Calu3 (cell line): ENCODE data around the gene ARPC3. TPM values are rescaled to one million over a fixed set of nuclear protein-coding genes. Genes with fewer than 3 reads are reported as not detected.
"Not testable (repeated sequence)": the region's sequence is repeated elsewhere in the genome, so short reads cannot be mapped to it uniquely, and the experiment has no call there.

Experiments
- BruUV-seq: library from RNA; stranded (reverse); fragments of 400-500 nt; replicated peaks from 2 replicates; lab custom pipeline; 2021; lab: Mats Ljungman, UMichigan
- CTCF ChIA-PET: fragments of 300-600 bp; sonication (Branson Sonifier 250); formaldehyde crosslinking; loops from one replicate; lab custom pipeline; 2022; ENCODE audit warnings: antibody characterized with exemption; lab: Charles Lee
- DNase-seq: peaks from one replicate; pipeline ENCODE4 v3.0.0; 2022
- H3K27ac Mint-ChIP-seq: one replicate; pipeline ENCODE4 v1.8.0; 2022; ENCODE audit warnings: mixed read lengths; ENCODE audit not compliant: unreplicated experiment
- H3K27me3 Mint-ChIP-seq: one replicate; pipeline ENCODE4 v1.8.0; 2022; ENCODE audit warnings: mixed read lengths; ENCODE audit not compliant: unreplicated experiment
- H3K36me3 Mint-ChIP-seq: one replicate; pipeline ENCODE4 v1.8.0; 2022; ENCODE audit warnings: mild to moderate bottlenecking, moderate library complexity, mixed read lengths; ENCODE audit not compliant: insufficient read depth, unreplicated experiment
- H3K4me1 Mint-ChIP-seq: one replicate; pipeline ENCODE4 v1.8.0; 2022; ENCODE audit warnings: mild to moderate bottlenecking, low read depth, mixed read lengths; ENCODE audit not compliant: unreplicated experiment
- H3K4me3 Mint-ChIP-seq: one replicate; pipeline ENCODE4 v1.8.0; 2022; ENCODE audit warnings: mild to moderate bottlenecking, low read depth, moderate library complexity, mixed read lengths; ENCODE audit not compliant: unreplicated experiment
- H3K9me3 Mint-ChIP-seq: one replicate; pipeline ENCODE4 v1.8.0; 2022; ENCODE audit warnings: low read depth, mixed read lengths; ENCODE audit not compliant: unreplicated experiment
- CTCF ChIP-seq: fragments of 200-600 bp; IDR thresholded peaks from one replicate; pipeline ENCODE4 v1.8.0; 2022; ENCODE audit warnings: antibody characterized with exemption; ENCODE audit not compliant: unreplicated experiment
- intact Hi-C: fragments of 100-400 bp; cut with micrococcal nuclease; formaldehyde crosslinking; loops from one replicate; pipeline ENCODE4 v1.10.0; 2022; ENCODE audit not compliant: unreplicated experiment
- total RNA-seq: library from RNA; stranded (reverse); gene quantifications from 2 replicates; pipeline ENCODE4 v1.2.3, GENCODE V29; 2022

ARPC3 gene
- total RNA-seq, 1 experiment from 2014 or later, result 321 TPM

GRCh38 chr12:110465024-110465423 lies 14.9 kb upstream of the ARPC3 start:
- no peak for TF ChIP-seq CTCF
- Mint-ChIP-seq H3K4me1 (peaks cover 13% of the 10 kb centered on the region), H3K4me3 (no peak overlapping the region), H3K27me3 (no peaks in the 10 kb centered on the region), H3K9me3 (no peaks in the 10 kb centered on the region), H3K36me3 (peaks cover 37% of the 10 kb centered on the region), H3K27ac (no peak overlapping the region)
- CTCF ChIA-PET, result no interaction called here
- BruUV-seq, result no TSS peak
- DNase-seq, result no peak
- intact Hi-C loops, result no loop called here

GRCh38 chr12:110461189-110461588 lies 11.1 kb upstream of the ARPC3 start:
- intact Hi-C loops, result not testable (repeated sequence)

GRCh38 chr12:110458756-110459155 lies 8.6 kb upstream of the ARPC3 start:
- intact Hi-C loops, result no loop called here
- CTCF ChIA-PET, result interaction anchor here (0.5 to 0.8 kb wide), 3 partner anchors 9 to 1411 kb away, joined by 3 to 4 read pairs (median 3); partner anchors contain the start of gene ARPC3
- Mint-ChIP-seq H3K36me3 (peaks cover 13% of the 10 kb centered on the region), H3K9me3 (no peaks in the 10 kb centered on the region), H3K4me1 (no peaks in the 10 kb centered on the region), H3K4me3 (no peak overlapping the region), H3K27me3 (no peaks in the 10 kb centered on the region), H3K27ac (no peak overlapping the region)
- DNase-seq, result no peak
- TF ChIP-seq CTCF, result no peak
- BruUV-seq, result no TSS peak

More at GRCh38 chr12:110461189-110461588, 11.1 kb upstream of the ARPC3 start:
- H3K4me3 Mint-ChIP-seq, BruUV-seq, H3K4me1 Mint-ChIP-seq, H3K9me3 Mint-ChIP-seq, H3K27ac Mint-ChIP-seq, DNase-seq, CTCF ChIA-PET, H3K27me3 Mint-ChIP-seq: not testable (repeated sequence)
- H3K36me3 Mint-ChIP-seq, result peaks cover 22% of the 10 kb centered on the region

GRCh38 chr12:110453569-110454296 lies 3.6 kb upstream of the ARPC3 start:
- Mint-ChIP-seq H3K9me3 (no peaks in the 10 kb centered on the region), H3K36me3 (peaks cover 35% of the 10 kb centered on the region), H3K4me1 (peaks cover 8% of the 10 kb centered on the region), H3K27me3 (no peaks in the 10 kb centered on the region), H3K27ac (no peak overlapping the region), H3K4me3 (no peak overlapping the region)
- DNase-seq, result no peak
- no TSS peak for BruUV-seq
- TF ChIP-seq CTCF, result no peak
- CTCF ChIA-PET, result no interaction called here
- intact Hi-C loops, result loop anchor here (5.0 kb wide), 2 partner anchors 149 to 434 kb away; no protein-coding TSS in a partner anchor

GRCh38 chr12:110451263-110451662 lies 1.1 kb upstream of the ARPC3 start:
- DNase-seq, result no peak
- Mint-ChIP-seq H3K36me3 (peaks cover 33% of the 10 kb centered on the region), H3K9me3 (no peaks in the 10 kb centered on the region), H3K4me1 (peaks cover 8% of the 10 kb centered on the region), H3K27ac (peak overlapping the region; percentile 51), H3K4me3 (peak overlapping the region; percentile 92), H3K27me3 (no peaks in the 10 kb centered on the region)
- CTCF ChIA-PET, result interaction anchor here (0.6 kb wide), 1 partner anchor 19 kb away, joined by 3 read pairs; no protein-coding TSS in a partner anchor
- intact Hi-C loops, result loop anchor here (5.0 kb wide), 2 partner anchors 151 to 436 kb away; no protein-coding TSS in a partner anchor
- no peak for TF ChIP-seq CTCF
- BruUV-seq, result no TSS peak
